GM12878 (cell line): ENCODE results near the gene GREB1. TPM values are rescaled to one million over a fixed set of nuclear protein-coding genes. Genes with fewer than 3 reads are reported as not detected.

Experiments used
- NBN ChIP-seq: fragments of 450-650 bp; IDR thresholded peaks from 2 replicates; pipeline ENCODE4 v1.6.1; 2016
- PML ChIP-seq: IDR thresholded peaks from 2 replicates; pipeline ENCODE4 v1.6.1; 2012; ENCODE audit warnings: low read length, inconsistent platforms
- SKIL ChIP-seq: fragments of 450-650 bp; IDR thresholded peaks from 2 replicates; pipeline ENCODE4 v1.6.1; 2017; ENCODE audit warnings: mild to moderate bottlenecking, low read depth, inconsistent platforms; ENCODE audit not compliant: poor library complexity, severe bottlenecking
- ZBTB11 ChIP-seq: fragments of 450-650 bp; formaldehyde crosslinking; IDR thresholded peaks from 2 replicates; pipeline ENCODE4 v1.5.0; 2022; ENCODE audit warnings: mild to moderate bottlenecking, missing genetic modification characterization
- ZSCAN29 ChIP-seq: fragments of 450-650 bp; IDR thresholded peaks from 2 replicates; pipeline ENCODE4 v1.6.1; 2017; ENCODE audit warnings: mild to moderate bottlenecking, moderate library complexity
- polyA plus RNA-seq, 11 experiments: library from polyadenylated mRNA; depleted of rRNA in 4 of 11; unstranded in 6 of 11; stranded (reverse) in 5 of 11; fragments of >200 nt; fragmentation: Nextera tagmentation in 4 of 11; fragmentation: Illumina TruSeq in 1 of 11; extraction: Ambion mirVana in 4 of 11; extraction: Trizol in 1 of 11; gene quantifications; 1 replicate in 1 of 11; 2 replicates in 10 of 11; pipeline versions ENCODE4 v1.2.1 to v1.2.3, GENCODE V29; 2011 to 2016; ENCODE audit warnings: inconsistent platforms in 2 of 11, missing spikeins in 2 of 11, low read depth in 1 of 11
- total RNA-seq, 4 experiments: library from RNA; depleted of rRNA in 3 of 4; stranded (reverse); fragments of >200 nt in 3 of 4; fragmentation: Illumina TruSeq in 1 of 4; extraction: Trizol in 1 of 4; gene quantifications; 2 replicates each; pipeline versions ENCODE4 v1.2.1 to v1.2.3, GENCODE V29; 2013 to 2021
- TF ChIP-seq, protein P1 (sequence below): fragments of 450-650 bp; conservative IDR thresholded peaks from 2 replicates; pipeline ENCODE4 v1.6.1; 2017; ENCODE audit warnings: mild to moderate bottlenecking, moderate library complexity

GREB1 gene
- total and polyA plus RNA-seq, 10 of the 15 experiments (the other 5 are each of a cell fraction or from before 2014, with no cell fraction given): 0.09 to 2.1 (median 0.37) TPM; not detected in 1

GRCh38 chr2:11622611-11623010 lies 88.8 kb downstream of the GREB1 start (continued):
- TF ChIP-seq, protein P1, sequence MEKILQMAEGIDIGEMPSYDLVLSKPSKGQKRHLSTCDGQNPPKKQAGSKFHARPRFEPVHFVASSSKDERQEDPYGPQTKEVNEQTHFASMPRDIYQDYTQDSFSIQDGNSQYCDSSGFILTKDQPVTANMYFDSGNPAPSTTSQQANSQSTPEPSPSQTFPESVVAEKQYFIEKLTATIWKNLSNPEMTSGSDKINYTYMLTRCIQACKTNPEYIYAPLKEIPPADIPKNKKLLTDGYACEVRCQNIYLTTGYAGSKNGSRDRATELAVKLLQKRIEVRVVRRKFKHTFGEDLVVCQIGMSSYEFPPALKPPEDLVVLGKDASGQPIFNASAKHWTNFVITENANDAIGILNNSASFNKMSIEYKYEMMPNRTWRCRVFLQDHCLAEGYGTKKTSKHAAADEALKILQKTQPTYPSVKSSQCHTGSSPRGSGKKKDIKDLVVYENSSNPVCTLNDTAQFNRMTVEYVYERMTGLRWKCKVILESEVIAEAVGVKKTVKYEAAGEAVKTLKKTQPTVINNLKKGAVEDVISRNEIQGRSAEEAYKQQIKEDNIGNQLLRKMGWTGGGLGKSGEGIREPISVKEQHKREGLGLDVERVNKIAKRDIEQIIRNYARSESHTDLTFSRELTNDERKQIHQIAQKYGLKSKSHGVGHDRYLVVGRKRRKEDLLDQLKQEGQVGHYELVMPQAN: no peak
- no peak for TF ChIP-seq SKIL
- TF ChIP-seq PML: no peak
- TF ChIP-seq NBN: no peak
- no peak for TF ChIP-seq ZSCAN29
- TF ChIP-seq ZBTB11 (CRISPR knock-in tag): no peak
